CD14-positive monocyte (primary cell): Measurements from ENCODE around the gene SUSD5. TPM values are rescaled to one million over a fixed set of nuclear protein-coding genes. Genes with fewer than 3 reads are reported as not detected.

ENCODE experiments used
- DNase-seq, 3 donors: peaks; one replicate each; pipeline ENCODE4 v3.0.0-alpha.2; 2011 to 2022
- H2AFZ ChIP-seq: 2 replicates; pipeline ENCODE4 v1.6.0; 2012; ENCODE audit warnings: mild to moderate bottlenecking, low read depth, low read length, inconsistent platforms; ENCODE audit not compliant: insufficient read depth, poor library complexity, severe bottlenecking
- H3K27ac ChIP-seq, 2 donors: 1 replicate in 1 of 2; 2 replicates in 1 of 2; pipeline ENCODE4 v1.5.1; 2012 to 2013; ENCODE audit warnings: low read length in 2 of 2, control low read depth in 1 of 2, inconsistent platforms in 1 of 2, low read depth in 1 of 2, mild to moderate bottlenecking in 1 of 2
- H3K27me3 ChIP-seq, 2 donors: one replicate each; pipeline versions ENCODE4 v1.6.0 to v1.6.1; 2011 to 2013; ENCODE audit warnings: low read length in 2 of 2; ENCODE audit not compliant: control insufficient read depth in 2 of 2, insufficient read depth in 2 of 2
- H3K36me3 ChIP-seq, 2 donors: replicated peaks in 1 of 2; 1 replicate in 1 of 2; 2 replicates in 1 of 2; pipeline versions ENCODE4 v1.5.1 to v1.6.1; 2012 to 2013; ENCODE audit warnings: low read length in 2 of 2, control low read depth in 1 of 2, inconsistent platforms in 1 of 2, mild to moderate bottlenecking in 1 of 2; ENCODE audit not compliant: insufficient read depth in 2 of 2, control insufficient read depth in 1 of 2
- H3K4me1 ChIP-seq, 2 donors: 1 replicate in 1 of 2; 2 replicates in 1 of 2; pipeline versions ENCODE4 v1.5.1 to v1.6.1; 2012 to 2013; ENCODE audit warnings: low read length in 2 of 2, control low read depth in 1 of 2, inconsistent platforms in 1 of 2, mild to moderate bottlenecking in 1 of 2, moderate library complexity in 1 of 2; ENCODE audit not compliant: insufficient read depth in 2 of 2, control insufficient read depth in 1 of 2
- H3K4me2 ChIP-seq: replicated peaks from 2 replicates; pipeline ENCODE3; 2012; ENCODE audit warnings: low read length, moderate library complexity, mild to moderate bottlenecking; ENCODE audit not compliant: poor library complexity, severe bottlenecking; ENCODE audit errors: extremely low read depth
- H3K4me3 ChIP-seq, 3 experiments: fragments of 200-600 bp in 1 of 3; sonication (generic) in 1 of 3; replicated peaks in 1 of 3; 1 replicate in 2 of 3; 2 replicates in 1 of 3; pipeline ENCODE4 v1.5.1; 2011 to 2013; ENCODE audit warnings: low read length in 3 of 3, mild to moderate bottlenecking in 3 of 3, control low read depth in 2 of 3, low read depth in 2 of 3, inconsistent platforms in 1 of 3, moderate library complexity in 1 of 3
- H3K79me2 ChIP-seq: 2 replicates; pipeline ENCODE4 v1.6.0; 2012; ENCODE audit warnings: mild to moderate bottlenecking, control low read depth, inconsistent platforms, low read length, moderate library complexity; ENCODE audit not compliant: insufficient read depth
- H3K9ac ChIP-seq: 2 replicates; pipeline ENCODE4 v1.6.0; 2017; ENCODE audit warnings: low read length, mild to moderate bottlenecking; ENCODE audit not compliant: insufficient read depth, poor library complexity, severe bottlenecking
- H3K9me3 ChIP-seq, 2 donors: replicated peaks in 1 of 2; 1 replicate in 1 of 2; 2 replicates in 1 of 2; pipeline versions ENCODE4 v1.5.1 to v1.6.1; 2012 to 2013; ENCODE audit warnings: low read length in 2 of 2, control low read depth in 1 of 2; ENCODE audit not compliant: control insufficient read depth in 1 of 2, insufficient read depth in 1 of 2
- H4K20me1 ChIP-seq: 2 replicates; pipeline ENCODE4 v1.6.0; 2012; ENCODE audit warnings: mild to moderate bottlenecking, low read length, control low read depth, moderate library complexity; ENCODE audit not compliant: insufficient read depth
- H3K27ac Mint-ChIP-seq, 7 donors: one replicate each; pipeline ENCODE4 v1.8.0; 2020; ENCODE audit warnings: mild to moderate bottlenecking in 7 of 7, mixed read lengths in 7 of 7, moderate library complexity in 6 of 7, inconsistent platforms in 2 of 7
- H3K27me3 Mint-ChIP-seq, 3 donors: one replicate each; pipeline ENCODE4 v1.8.0; 2021 to 2022; ENCODE audit warnings: low read depth in 3 of 3, mild to moderate bottlenecking in 3 of 3, mixed read lengths in 3 of 3, moderate library complexity in 3 of 3, inconsistent platforms in 1 of 3
- H3K36me3 Mint-ChIP-seq, 2 donors: one replicate each; pipeline ENCODE4 v1.8.0; 2020; ENCODE audit warnings: mixed read lengths in 2 of 2, inconsistent platforms in 1 of 2, mild to moderate bottlenecking in 1 of 2
- H3K4me1 Mint-ChIP-seq: one replicate; pipeline ENCODE4 v1.8.0; 2020; ENCODE audit warnings: mild to moderate bottlenecking, mixed read lengths
- H3K4me3 Mint-ChIP-seq, 2 donors: one replicate each; pipeline ENCODE4 v1.8.0; 2020; ENCODE audit warnings: mild to moderate bottlenecking in 2 of 2, mixed read lengths in 2 of 2, moderate library complexity in 1 of 2
- H3K9me3 Mint-ChIP-seq, 7 donors: one replicate each; pipeline ENCODE4 v1.8.0; 2020 to 2022; ENCODE audit warnings: mixed read lengths in 7 of 7, mild to moderate bottlenecking in 6 of 7, moderate library complexity in 6 of 7, inconsistent platforms in 2 of 7
- WGBS: methylation state at CpG from one replicate; pipeline ENCODE4 v1.1.5; 2013; ENCODE audit warnings: missing lambda C conversion rate; ENCODE audit not compliant: insufficient coverage; 5-methylcytosine and 5-hydroxymethylcytosine counted together
- intact Hi-C, 2 donors: fragments of 100-400 bp; cut with micrococcal nuclease; formaldehyde crosslinking; loops; one replicate each; pipeline versions ENCODE4 v1.15.0 to v1.15.1; 2023
- polyA plus RNA-seq, 3 donors: library from polyadenylated mRNA; depleted of rRNA in 1 of 3; unstranded in 2 of 3; stranded (reverse) in 1 of 3; fragments of 300-500 nt in 2 of 3; fragments of >200 nt in 1 of 3; fragmentation: Illumina TruSeq in 2 of 3; gene quantifications; 1 replicate in 2 of 3; 2 replicates in 1 of 3; pipeline ENCODE4 v1.2.3, GENCODE V29; 2012 to 2021
- TF ChIP-seq, protein P1 (sequence below): fragments of 200-600 bp; IDR thresholded peaks from one replicate; pipeline ENCODE4 v1.8.0; 2022; ENCODE audit warnings: antibody characterized with exemption, mild to moderate bottlenecking

The SUSD5 gene
- polyA plus RNA-seq, 3 donors: not detected

DNA sequence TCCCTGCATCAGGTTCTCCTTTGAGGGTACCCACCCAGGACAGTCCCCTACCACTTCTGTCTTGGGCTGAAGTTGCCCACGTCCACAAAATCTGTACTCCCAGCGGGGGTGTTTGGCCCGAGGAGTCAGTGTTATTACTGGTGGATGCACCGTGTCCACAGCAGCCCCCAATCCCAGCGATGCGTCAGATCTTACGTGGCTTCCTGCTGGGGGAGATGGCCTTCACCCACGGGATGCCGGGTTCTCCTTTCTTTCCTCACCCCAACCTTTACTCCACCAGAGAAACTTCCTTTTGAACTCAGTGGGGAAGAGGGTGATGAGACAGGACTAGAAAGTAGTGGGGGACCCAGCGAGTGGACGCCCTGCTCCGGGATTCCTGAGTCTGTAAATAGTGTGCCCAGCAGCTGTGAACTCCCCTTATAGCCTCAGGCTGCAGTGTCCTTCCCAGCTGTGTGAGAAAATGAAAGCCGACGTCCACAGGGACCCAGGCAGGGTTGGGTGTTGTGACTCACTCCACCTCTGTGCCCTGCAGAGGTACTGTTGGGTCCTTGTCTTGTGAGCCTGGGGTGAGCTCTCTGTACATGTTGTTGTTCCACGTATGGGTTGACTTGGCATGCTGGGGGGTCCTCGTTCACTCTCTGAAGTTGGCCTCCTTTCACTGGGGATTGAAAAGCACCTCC lies 73.2 kb downstream of the SUSD5 start:
- no peak overlapping the region for H3K4me3 Mint-ChIP-seq
- H3K27ac Mint-ChIP-seq: peak overlapping the region in 4 of 7 donors; percentile 5 to 86 (median 20)
- no peak overlapping the region for H3K9ac ChIP-seq
- no peaks in the 10 kb centered on the region for H4K20me1 ChIP-seq
- H3K27me3 ChIP-seq: no peaks in the 10 kb centered on the region
- peaks cover 57 to 65% of the 10 kb centered on the region in 2 donors for H3K36me3 Mint-ChIP-seq
- peaks cover 0 to 3% (median 0%) of the 10 kb centered on the region in 7 donors for H3K9me3 Mint-ChIP-seq
- TF ChIP-seq, protein P1, sequence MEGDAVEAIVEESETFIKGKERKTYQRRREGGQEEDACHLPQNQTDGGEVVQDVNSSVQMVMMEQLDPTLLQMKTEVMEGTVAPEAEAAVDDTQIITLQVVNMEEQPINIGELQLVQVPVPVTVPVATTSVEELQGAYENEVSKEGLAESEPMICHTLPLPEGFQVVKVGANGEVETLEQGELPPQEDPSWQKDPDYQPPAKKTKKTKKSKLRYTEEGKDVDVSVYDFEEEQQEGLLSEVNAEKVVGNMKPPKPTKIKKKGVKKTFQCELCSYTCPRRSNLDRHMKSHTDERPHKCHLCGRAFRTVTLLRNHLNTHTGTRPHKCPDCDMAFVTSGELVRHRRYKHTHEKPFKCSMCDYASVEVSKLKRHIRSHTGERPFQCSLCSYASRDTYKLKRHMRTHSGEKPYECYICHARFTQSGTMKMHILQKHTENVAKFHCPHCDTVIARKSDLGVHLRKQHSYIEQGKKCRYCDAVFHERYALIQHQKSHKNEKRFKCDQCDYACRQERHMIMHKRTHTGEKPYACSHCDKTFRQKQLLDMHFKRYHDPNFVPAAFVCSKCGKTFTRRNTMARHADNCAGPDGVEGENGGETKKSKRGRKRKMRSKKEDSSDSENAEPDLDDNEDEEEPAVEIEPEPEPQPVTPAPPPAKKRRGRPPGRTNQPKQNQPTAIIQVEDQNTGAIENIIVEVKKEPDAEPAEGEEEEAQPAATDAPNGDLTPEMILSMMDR: no peak
- WGBS: 91% methylated on average over 8 of the region's 16 CpGs
- H3K9me3 ChIP-seq: no peaks in the 10 kb centered on the region
- H3K4me3 ChIP-seq: no peak overlapping the region
- peaks cover 0 to 6% (median 0%) of the 10 kb centered on the region in 3 donors for H3K27me3 Mint-ChIP-seq
- H3K79me2 ChIP-seq: no peaks in the 10 kb centered on the region
- H3K27ac ChIP-seq: no peak overlapping the region
- H3K4me2 ChIP-seq: no peak overlapping the region
- DNase-seq: no peak
- peaks cover 29% of the 10 kb centered on the region for H3K4me1 Mint-ChIP-seq
- peaks cover 17 to 18% of the 10 kb centered on the region in 2 donors for H3K4me1 ChIP-seq
- no peak overlapping the region for H2AFZ ChIP-seq
- intact Hi-C loops: no loop called here
- peaks cover 44 to 61% of the 10 kb centered on the region in 2 donors for H3K36me3 ChIP-seq

DNA sequence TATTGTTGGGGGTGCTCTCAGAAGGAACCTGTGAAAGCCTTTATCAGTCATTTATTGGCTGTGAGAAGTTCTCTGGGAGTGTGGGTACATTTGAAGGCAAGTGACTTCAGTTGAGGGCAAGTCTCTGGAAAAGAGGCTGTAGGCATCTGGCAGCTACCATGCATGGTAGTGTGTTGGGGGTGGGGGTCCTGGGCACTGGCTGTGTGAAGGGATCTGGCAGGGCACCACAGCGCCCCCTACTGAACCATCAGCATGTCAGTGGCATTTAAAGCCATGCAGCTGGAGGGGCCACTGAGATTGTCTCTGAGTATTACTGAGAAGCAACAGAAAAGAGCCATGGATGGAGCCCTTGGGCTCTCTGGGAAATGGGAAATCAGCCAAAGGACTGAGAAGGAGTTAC lies 74.2 kb downstream of the SUSD5 start:
- no peak overlapping the region for H3K27ac ChIP-seq

More for the DNA sequence above, 74.2 kb downstream of the SUSD5 start:
- peaks cover 60 to 71% of the 10 kb centered on the region in 2 donors for H3K36me3 Mint-ChIP-seq
- Histone ChIP-seq H3K4me3 (no peak overlapping the region), H3K79me2 (no peaks in the 10 kb centered on the region), H3K36me3 (peaks cover 50 to 70% of the 10 kb centered on the region in 2 donors), H4K20me1 (no peaks in the 10 kb centered on the region), H3K27me3 (no peaks in the 10 kb centered on the region), H3K9me3 (no peaks in the 10 kb centered on the region), H3K9ac (no peak overlapping the region), H3K4me1 (peaks cover 12% of the 10 kb centered on the region in 2 donors), H2AFZ (no peak overlapping the region), H3K4me2 (no peak overlapping the region)
- H3K27ac Mint-ChIP-seq: no peak overlapping the region
- H3K4me1 Mint-ChIP-seq: peaks cover 22% of the 10 kb centered on the region
- intact Hi-C loops: no loop called here
- no peak overlapping the region for H3K4me3 Mint-ChIP-seq
- H3K9me3 Mint-ChIP-seq: peaks cover 0 to 3% (median 0%) of the 10 kb centered on the region in 7 donors
- WGBS: 100% methylated on average over 1 of the region's 1 CpG
- TF ChIP-seq, protein P1: peak; percentile 49
- peaks cover 0 to 6% (median 0%) of the 10 kb centered on the region in 3 donors for H3K27me3 Mint-ChIP-seq
- peak in 2 of 3 donors; percentile 17 to 21 for DNase-seq
